Suprapubic skin (tissue), 4 donors: ENCODE data around the gene RAB42. TPM values are rescaled to one million over a fixed set of nuclear protein-coding genes. Genes with fewer than 3 reads are reported as not detected.

Source experiments
- DNase-seq, 2 donors: peaks; one replicate each; pipeline ENCODE4 v3.0.0-alpha.2; 2019; ENCODE audit warnings: low spot score in 2 of 2
- H3K27ac ChIP-seq: fragments of 200-600 bp; sonication (generic); one replicate; pipeline ENCODE4 v1.5.1; 2019
- H3K27me3 ChIP-seq: fragments of 200-600 bp; sonication (generic); one replicate; pipeline ENCODE4 v1.5.1; 2019
- H3K36me3 ChIP-seq: fragments of 200-600 bp; sonication (generic); one replicate; pipeline ENCODE4 v1.5.1; 2019
- H3K4me1 ChIP-seq: fragments of 200-600 bp; sonication (generic); one replicate; pipeline ENCODE4 v1.5.1; 2019
- H3K4me3 ChIP-seq: fragments of 200-600 bp; sonication (generic); one replicate; pipeline ENCODE4 v1.5.1; 2019; ENCODE audit warnings: mild to moderate bottlenecking
- H3K9me3 ChIP-seq: fragments of 200-600 bp; sonication (generic); one replicate; pipeline ENCODE4 v1.5.1; 2019
- CTCF ChIP-seq, 2 donors: fragments of 200-600 bp in 1 of 2; fragments of 450-650 bp in 1 of 2; sonication (generic) in 1 of 2; IDR thresholded peaks; one replicate each; pipeline ENCODE4 v1.5.1; 2016 to 2019; ENCODE audit warnings: antibody characterized with exemption in 2 of 2, mild to moderate bottlenecking in 1 of 2, moderate library complexity in 1 of 2
- EP300 ChIP-seq: sonication (generic); formaldehyde crosslinking; IDR thresholded peaks from one replicate; pipeline ENCODE4 v1.6.1; 2017; ENCODE audit warnings: antibody characterized with exemption
- POLR2A ChIP-seq, 2 donors: fragments of 450-650 bp; IDR thresholded peaks; one replicate each; pipeline ENCODE4 v1.6.1; 2017; ENCODE audit warnings: antibody characterized with exemption in 2 of 2, mild to moderate bottlenecking in 2 of 2, moderate library complexity in 2 of 2
- POLR2AphosphoS5 ChIP-seq, 3 donors: sonication (generic); formaldehyde crosslinking; IDR thresholded peaks; one replicate each; pipeline ENCODE4 v1.6.1; 2017; ENCODE audit warnings: antibody characterized with exemption in 3 of 3
- WGBS: methylation state at CpG from one replicate; pipeline ENCODE4 v1.1.5; 2018; 5-methylcytosine and 5-hydroxymethylcytosine counted together
- total RNA-seq, 4 donors: library from RNA; depleted of rRNA; stranded (reverse); fragments of >200 nt; gene quantifications; one replicate each; pipeline ENCODE4 v1.1.0, GENCODE V29; 2016

Gene RAB42
- total RNA-seq, 4 donors from 2014 or later: 0.70 to 1.4 (median 1.4) TPM; not detected in 1

GRCh38 chr1:28602536-28603439, 10.7 kb downstream of the RAB42 start:
- TF ChIP-seq EP300 (no peak), CTCF (IDR thresholded peaks at IDR 0.05) (peak; percentile 37 to 43), POLR2A (IDR thresholded peaks at IDR 0.05) (no peak), POLR2AphosphoS5 (IDR thresholded peaks at IDR 0.05) (no peak)
- Histone ChIP-seq H3K9me3 (no peaks in the 10 kb centered on the region), H3K27ac (no peak overlapping the region), H3K4me1 (peaks cover 4% of the 10 kb centered on the region), H3K27me3 (no peaks in the 10 kb centered on the region), H3K4me3 (no peak overlapping the region), H3K36me3 (peaks cover 50% of the 10 kb centered on the region)
- 59% methylated on average over 15 of the region's 15 CpGs for WGBS
- no peak for DNase-seq

DNA sequence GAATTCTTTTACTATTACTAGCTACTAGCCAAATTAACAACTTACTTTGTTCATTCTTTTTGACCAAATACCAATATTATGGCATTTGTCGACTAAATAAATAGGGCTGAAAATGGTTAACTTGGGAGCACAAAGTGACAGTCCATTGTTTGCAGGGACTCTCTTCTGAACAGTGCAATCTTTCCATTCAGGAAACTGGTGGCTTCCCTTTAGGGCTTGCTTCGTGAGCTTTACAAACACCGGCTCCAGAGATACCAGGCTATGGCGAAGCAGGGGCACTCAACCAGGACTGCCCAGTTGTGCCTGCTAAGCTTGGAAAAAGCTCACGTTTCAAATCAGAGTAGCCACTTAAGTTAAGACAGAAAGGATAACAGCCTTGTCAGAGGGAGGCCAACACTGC, 12.3 kb downstream of the RAB42 start:
- H3K9me3 ChIP-seq: no peaks in the 10 kb centered on the region
- H3K27me3 ChIP-seq: no peaks in the 10 kb centered on the region
- no peak for DNase-seq
- no peak overlapping the region for H3K27ac ChIP-seq
- peaks cover 64% of the 10 kb centered on the region for H3K36me3 ChIP-seq
- H3K4me1 ChIP-seq: peaks cover 4% of the 10 kb centered on the region
- TF ChIP-seq EP300 (no peak), POLR2AphosphoS5 (IDR thresholded peaks at IDR 0.05) (no peak), CTCF (IDR thresholded peaks at IDR 0.05) (no peak), POLR2A (IDR thresholded peaks at IDR 0.05) (no peak)
- H3K4me3 ChIP-seq: no peak overlapping the region
- 83% methylated on average over 5 of the region's 5 CpGs for WGBS

DNA sequence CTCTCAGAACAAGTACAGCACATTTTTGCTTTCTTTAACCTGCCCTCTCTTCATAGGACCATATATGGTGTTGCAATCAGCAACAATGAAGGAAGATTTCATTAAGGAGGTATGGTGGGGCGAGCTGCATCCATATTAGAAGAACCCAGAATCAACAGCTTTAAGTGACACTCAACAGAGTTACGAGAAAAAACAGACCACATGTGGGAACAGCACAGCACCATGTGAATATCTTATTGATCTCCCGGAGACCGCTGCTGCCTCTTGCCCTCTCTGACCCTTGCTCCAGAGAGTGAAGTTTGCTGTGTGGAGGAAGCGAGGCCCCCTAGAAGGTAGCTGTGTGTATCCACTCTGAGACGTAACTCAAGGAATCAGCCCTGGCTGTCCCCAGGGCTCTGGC, 12.9 kb downstream of the RAB42 start:
- peaks cover 69% of the 10 kb centered on the region for H3K36me3 ChIP-seq
- no peak overlapping the region for H3K27ac ChIP-seq
- WGBS: 88% methylated on average over 6 of the region's 6 CpGs
- no peak overlapping the region for H3K4me3 ChIP-seq
- peaks cover 4% of the 10 kb centered on the region for H3K4me1 ChIP-seq
- no peaks in the 10 kb centered on the region for H3K9me3 ChIP-seq
- H3K27me3 ChIP-seq: no peaks in the 10 kb centered on the region
- DNase-seq: no peak
- no peak for TF ChIP-seq POLR2A (IDR thresholded peaks at IDR 0.05)
- no peak for TF ChIP-seq POLR2AphosphoS5 (IDR thresholded peaks at IDR 0.05)
- no peak for TF ChIP-seq EP300
- TF ChIP-seq CTCF (IDR thresholded peaks at IDR 0.05): no peak

- WGBS: 97% methylated on average over 2 of the region's 2 CpGs
- Histone ChIP-seq H3K9me3 (no peaks in the 10 kb centered on the region), H3K4me3 (no peak overlapping the region), H3K27ac (no peak overlapping the region), H3K36me3 (peaks cover 88% of the 10 kb centered on the region), H3K27me3 (no peaks in the 10 kb centered on the region), H3K4me1 (peaks cover 3% of the 10 kb centered on the region)
- no peak for TF ChIP-seq EP300
- TF ChIP-seq POLR2A (IDR thresholded peaks at IDR 0.05): no peak
- no peak for TF ChIP-seq CTCF (IDR thresholded peaks at IDR 0.05)
- no peak for TF ChIP-seq POLR2AphosphoS5 (IDR thresholded peaks at IDR 0.05)
- DNase-seq: no peak
Observed at GRCh38 chr1:28606771-28607170, 14.7 kb downstream of the RAB42 start.

DNA sequence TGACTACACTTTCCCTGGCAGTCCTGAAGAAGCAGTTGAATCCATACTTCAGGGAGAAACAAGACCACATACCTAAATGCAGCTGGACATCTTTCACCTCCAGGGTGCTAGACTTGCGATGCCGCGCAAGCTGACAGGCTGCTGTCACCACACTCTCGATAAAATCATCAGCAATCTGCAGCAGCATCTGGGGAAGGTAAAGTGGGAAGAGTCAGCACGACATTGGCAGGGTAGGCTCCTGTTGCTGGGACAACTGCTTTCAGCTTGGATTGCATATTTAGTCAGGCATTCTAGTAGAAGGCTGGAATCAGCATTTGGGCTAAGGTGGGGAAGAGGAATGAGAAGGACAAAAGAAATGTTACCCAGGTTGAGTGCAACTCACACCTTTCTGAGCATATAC, 21.1 kb downstream of the RAB42 start:
- no peaks in the 10 kb centered on the region for H3K4me1 ChIP-seq
- WGBS: 92% methylated on average over 5 of the region's 5 CpGs
- H3K4me3 ChIP-seq: no peak overlapping the region
- no peaks in the 10 kb centered on the region for H3K9me3 ChIP-seq
- TF ChIP-seq CTCF (IDR thresholded peaks at IDR 0.05) (no peak), POLR2AphosphoS5 (IDR thresholded peaks at IDR 0.05) (no peak), EP300 (no peak), POLR2A (IDR thresholded peaks at IDR 0.05) (no peak)
- H3K36me3 ChIP-seq: peaks cover 98% of the 10 kb centered on the region
- DNase-seq: no peak
- H3K27ac ChIP-seq: no peak overlapping the region
- H3K27me3 ChIP-seq: no peaks in the 10 kb centered on the region
